Osteoblast (primary cell): Measurements from ENCODE around the gene SIPA1L3. TPM values are rescaled to one million over a fixed set of nuclear protein-coding genes. Genes with fewer than 3 reads are reported as not detected.
"Not testable (repeated sequence)": the region's sequence is repeated elsewhere in the genome, so short reads cannot be mapped to it uniquely, and the experiment has no call there.

ENCODE experiments used
- DNase-seq: peaks from one replicate; pipeline ENCODE4 v3.0.0; 2011; ENCODE audit warnings: low spot score, mixed read lengths; ENCODE audit not compliant: insufficient read length; ENCODE audit errors: missing footprints
- H2AFZ ChIP-seq: 2 replicates; pipeline ENCODE4 v1.6.0; 2011; ENCODE audit warnings: mild to moderate bottlenecking, low read length
- H3K27ac ChIP-seq: 2 replicates; pipeline ENCODE4 v1.5.1; 2011; ENCODE audit warnings: mild to moderate bottlenecking, low read depth, low read length, moderate library complexity
- H3K27me3 ChIP-seq: 2 replicates; pipeline ENCODE4 v1.6.0; 2012; ENCODE audit warnings: mild to moderate bottlenecking, control low read depth, inconsistent platforms, low read length, moderate library complexity; ENCODE audit not compliant: insufficient read depth
- H3K36me3 ChIP-seq: 2 replicates; pipeline ENCODE4 v1.5.1; 2011; ENCODE audit warnings: mild to moderate bottlenecking, low read length, control low read depth, moderate library complexity; ENCODE audit not compliant: insufficient read depth
- H3K4me1 ChIP-seq: 2 replicates; pipeline ENCODE4 v1.5.1; 2011; ENCODE audit warnings: mild to moderate bottlenecking, low read length, control low read depth, moderate library complexity; ENCODE audit not compliant: insufficient read depth
- H3K4me2 ChIP-seq: 2 replicates; pipeline ENCODE4 v1.6.0; 2011; ENCODE audit warnings: mild to moderate bottlenecking, low read length; ENCODE audit not compliant: insufficient read depth
- H3K4me3 ChIP-seq: fragments of 200-600 bp; sonication (generic); 3 replicates; pipeline ENCODE4 v1.5.1; 2012; ENCODE audit warnings: mild to moderate bottlenecking, low read length, inconsistent platforms; ENCODE audit not compliant: insufficient read depth
- H3K79me2 ChIP-seq: 2 replicates; pipeline ENCODE4 v1.6.0; 2012; ENCODE audit warnings: mild to moderate bottlenecking, low read length, control low read depth, inconsistent platforms; ENCODE audit not compliant: insufficient read depth
- H3K9me3 ChIP-seq: 2 replicates; pipeline ENCODE4 v1.5.1; 2011; ENCODE audit warnings: low read depth, low read length, control low read depth
- H4K20me1 ChIP-seq: 2 replicates; pipeline ENCODE4 v1.6.0; 2012; ENCODE audit warnings: mild to moderate bottlenecking, low read length, control low read depth; ENCODE audit not compliant: insufficient read depth
- total RNA-seq: library from RNA; depleted of rRNA; stranded (reverse); fragments of >200 nt; gene quantifications from 2 replicates; pipeline ENCODE4 v1.2.3, GENCODE V29; 2012
- TF ChIP-seq, protein P1 (sequence below): IDR thresholded peaks from 2 replicates; pipeline ENCODE4 v1.5.1; 2011; ENCODE audit warnings: mild to moderate bottlenecking, low read depth, low read length, moderate library complexity; ENCODE audit errors: extremely low read depth

SIPA1L3 gene
- total RNA-seq, 1 donor = 17.4 TPM

GRCh38 chr19:37909661-37910199 is 2.7 kb downstream of the SIPA1L3 start:
- H3K4me1 ChIP-seq = peaks cover 30% of the 10 kb centered on the region
- no peak for DNase-seq
- no peaks in the 10 kb centered on the region for H3K36me3 ChIP-seq
- TF ChIP-seq, protein P1, sequence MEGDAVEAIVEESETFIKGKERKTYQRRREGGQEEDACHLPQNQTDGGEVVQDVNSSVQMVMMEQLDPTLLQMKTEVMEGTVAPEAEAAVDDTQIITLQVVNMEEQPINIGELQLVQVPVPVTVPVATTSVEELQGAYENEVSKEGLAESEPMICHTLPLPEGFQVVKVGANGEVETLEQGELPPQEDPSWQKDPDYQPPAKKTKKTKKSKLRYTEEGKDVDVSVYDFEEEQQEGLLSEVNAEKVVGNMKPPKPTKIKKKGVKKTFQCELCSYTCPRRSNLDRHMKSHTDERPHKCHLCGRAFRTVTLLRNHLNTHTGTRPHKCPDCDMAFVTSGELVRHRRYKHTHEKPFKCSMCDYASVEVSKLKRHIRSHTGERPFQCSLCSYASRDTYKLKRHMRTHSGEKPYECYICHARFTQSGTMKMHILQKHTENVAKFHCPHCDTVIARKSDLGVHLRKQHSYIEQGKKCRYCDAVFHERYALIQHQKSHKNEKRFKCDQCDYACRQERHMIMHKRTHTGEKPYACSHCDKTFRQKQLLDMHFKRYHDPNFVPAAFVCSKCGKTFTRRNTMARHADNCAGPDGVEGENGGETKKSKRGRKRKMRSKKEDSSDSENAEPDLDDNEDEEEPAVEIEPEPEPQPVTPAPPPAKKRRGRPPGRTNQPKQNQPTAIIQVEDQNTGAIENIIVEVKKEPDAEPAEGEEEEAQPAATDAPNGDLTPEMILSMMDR = no peak
- H3K27ac ChIP-seq = peak overlapping the region; percentile 15
- H3K27me3 ChIP-seq = no peaks in the 10 kb centered on the region
- peak overlapping the region; percentile 99 for H3K4me2 ChIP-seq
- no peak overlapping the region for H2AFZ ChIP-seq
- H3K4me3 ChIP-seq = no peak overlapping the region
- peaks cover 76% of the 10 kb centered on the region for H3K79me2 ChIP-seq
- no peaks in the 10 kb centered on the region for H3K9me3 ChIP-seq
- H4K20me1 ChIP-seq = peaks cover 17% of the 10 kb centered on the region

DNA sequence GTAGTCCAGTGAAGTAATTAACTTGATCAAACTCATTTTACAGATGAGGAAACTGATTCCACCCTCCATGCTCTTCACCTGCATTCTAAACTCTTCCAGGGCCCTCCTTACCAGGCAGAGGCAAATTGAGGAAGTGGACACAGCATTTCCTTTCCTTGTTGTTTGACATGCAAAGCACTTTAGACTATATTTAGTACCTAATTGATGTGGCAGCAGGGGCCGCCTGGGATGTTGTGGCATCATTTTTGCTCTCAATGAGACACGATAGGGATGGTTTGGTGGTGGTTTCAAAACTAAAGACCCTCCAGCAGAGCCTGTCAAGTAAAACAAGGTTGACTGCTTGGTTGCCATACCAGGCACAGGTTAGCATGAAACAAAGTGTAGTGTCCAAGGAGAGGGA is 7.9 kb downstream of the SIPA1L3 start:
- Histone ChIP-seq H3K36me3 (no peaks in the 10 kb centered on the region), H2AFZ (no peak overlapping the region), H3K9me3 (no peaks in the 10 kb centered on the region), H3K4me2 (no peak overlapping the region), H3K4me3 (no peak overlapping the region), H3K27me3 (no peaks in the 10 kb centered on the region), H3K79me2 (peaks cover 96% of the 10 kb centered on the region), H3K27ac (no peak overlapping the region), H3K4me1 (peaks cover 3% of the 10 kb centered on the region), H4K20me1 (peaks cover 18% of the 10 kb centered on the region)
- no peak for DNase-seq
- TF ChIP-seq, protein P1 = no peak

- H4K20me1 ChIP-seq = peaks cover 22% of the 10 kb centered on the region
- H3K9me3 ChIP-seq = no peaks in the 10 kb centered on the region
- H3K79me2 ChIP-seq = peaks cover 93% of the 10 kb centered on the region
- TF ChIP-seq, protein P1 = no peak
- H3K4me3 ChIP-seq = no peak overlapping the region
- H3K27ac ChIP-seq = no peak overlapping the region
- no peak overlapping the region for H3K4me2 ChIP-seq
- no peaks in the 10 kb centered on the region for H3K27me3 ChIP-seq
- no peak overlapping the region for H2AFZ ChIP-seq
- DNase-seq = no peak
- H3K4me1 ChIP-seq = no peaks in the 10 kb centered on the region
- H3K36me3 ChIP-seq = no peaks in the 10 kb centered on the region
Observed at GRCh38 chr19:37920591-37921450, 13.8 kb downstream of the SIPA1L3 start.

- not testable (repeated sequence) for H3K36me3 ChIP-seq, H3K27me3 ChIP-seq, H3K27ac ChIP-seq, H3K4me1 ChIP-seq, H3K4me2 ChIP-seq, DNase-seq, H3K9me3 ChIP-seq, H3K4me3 ChIP-seq, H2AFZ ChIP-seq
- Histone ChIP-seq H3K79me2 (peaks cover 95% of the 10 kb centered on the region), H4K20me1 (peaks cover 33% of the 10 kb centered on the region)
Observed at GRCh38 chr19:37924573-37924972, 17.6 kb downstream of the SIPA1L3 start.
